GM12878 (cell line): ENCODE results near the gene SURF6. TPM values are rescaled to one million over a fixed set of nuclear protein-coding genes. Genes with fewer than 3 reads are reported as not detected.

Source experiments
- ATAC-seq: fragments of 200-7000 bp; cut with Tn5 transposase; 3 replicates; pipeline ENCODE4 v1.9.1; 2020; ENCODE audit warnings: mild to moderate bottlenecking, moderate library complexity
- BruUV-seq: library from RNA; stranded (reverse); fragments of 400-500 nt; replicated peaks from 2 replicates; lab custom pipeline; 2021; lab: Mats Ljungman, UMichigan
- CTCF ChIA-PET: fragments of 300-600 bp; sonication (Branson Sonifier 250); formaldehyde crosslinking; extraction: SDS; loops from one replicate; lab custom pipeline; 2021; ENCODE audit warnings: inconsistent platforms; lab: Yijun Ruan, JAX
- POLR2A ChIA-PET: fragments of 350-600 bp; formaldehyde crosslinking; extraction: SDS; loops from one replicate; lab custom pipeline; 2021; ENCODE audit warnings: inconsistent platforms; lab: Charles Lee
- RAD21 ChIA-PET: fragments of 300-600 bp; sonication (Branson Sonifier 250); formaldehyde crosslinking; loops from one replicate; lab custom pipeline; 2023; ENCODE audit warnings: antibody characterized with exemption; ENCODE audit not compliant: unreplicated experiment; lab: Charles Lee
- SMC1A ChIA-PET: fragments of 300-600 bp; sonication (Branson Sonifier 250); formaldehyde crosslinking; loops from one replicate; lab custom pipeline; 2023; ENCODE audit not compliant: unreplicated experiment, uncharacterized antibody; lab: Charles Lee
- DNase-seq: peaks from one replicate; pipeline ENCODE4 v3.0.0-alpha.2; 2011; ENCODE audit warnings: low read depth, low spot score
- FAIRE-seq: peaks from 3 replicates; lab custom pipeline; 2011; peaks lifted over from hg19 to GRCh38; lab: Jason Lieb, UNC
- H2AFZ ChIP-seq: 2 replicates; pipeline ENCODE4 v1.6.0; 2011; ENCODE audit warnings: low read depth, low read length, control low read depth; ENCODE audit not compliant: control insufficient read depth
- H3K27ac ChIP-seq: 2 replicates; pipeline ENCODE4 v1.5.1; 2011; ENCODE audit warnings: control low read depth; ENCODE audit not compliant: control insufficient read depth, insufficient read depth
- H3K27me3 ChIP-seq, 2 experiments: replicated peaks in 1 of 2; 2 replicates each; pipeline versions ENCODE4 v1.6.0 to v1.6.1; 2011; ENCODE audit warnings: low read length in 1 of 2; ENCODE audit not compliant: control insufficient read depth in 2 of 2, insufficient read depth in 2 of 2
- H3K36me3 ChIP-seq, 2 experiments: 2 replicates each; pipeline ENCODE4 v1.5.1; 2011; ENCODE audit warnings: low read length in 1 of 2; ENCODE audit not compliant: control insufficient read depth in 2 of 2, insufficient read depth in 2 of 2
- H3K4me1 ChIP-seq: 2 replicates; pipeline ENCODE4 v1.6.1; 2011; ENCODE audit warnings: mild to moderate bottlenecking, low read length, moderate library complexity, mixed read lengths; ENCODE audit not compliant: control insufficient read depth, insufficient read depth
- H3K4me2 ChIP-seq: 2 replicates; pipeline ENCODE4 v1.6.0; 2011; ENCODE audit warnings: control low read depth; ENCODE audit not compliant: control insufficient read depth, insufficient read depth
- H3K4me3 ChIP-seq: fragments of 200-600 bp; sonication (generic); 2 replicates; pipeline ENCODE4 v1.5.1; 2016
- H3K79me2 ChIP-seq: 2 replicates; pipeline ENCODE4 v1.6.0; 2011; ENCODE audit warnings: low read length; ENCODE audit not compliant: control insufficient read depth, insufficient read depth
- H3K9ac ChIP-seq: 2 replicates; pipeline ENCODE4 v1.8.0; 2011; ENCODE audit warnings: low read length, control low read depth, mixed read lengths; ENCODE audit not compliant: control insufficient read depth, insufficient read depth
- H3K9me3 ChIP-seq: replicated peaks from 3 replicates; pipeline ENCODE4 v1.5.1; 2011; ENCODE audit warnings: mild to moderate bottlenecking, low read length; ENCODE audit not compliant: control insufficient read depth, insufficient read depth
- H4K20me1 ChIP-seq: 2 replicates; pipeline ENCODE4 v1.6.0; 2011; ENCODE audit not compliant: control insufficient read depth, insufficient read depth
- GATAD2B ChIP-seq: fragments of 450-650 bp; conservative IDR thresholded peaks from 2 replicates; pipeline ENCODE4 v1.6.1; 2017; ENCODE audit warnings: low read depth, mild to moderate bottlenecking, moderate library complexity
- MEF2A ChIP-seq: IDR thresholded peaks from 2 replicates; pipeline ENCODE4 v1.6.1; 2011; ENCODE audit warnings: low read depth, mild to moderate bottlenecking, low read length, moderate library complexity; ENCODE audit not compliant: insufficient read depth
- PAX5 ChIP-seq: IDR thresholded peaks from 2 replicates; pipeline ENCODE4 v1.6.1; 2011; ENCODE audit warnings: low read depth, low read length, borderline replicate concordance
- PBX3 ChIP-seq: IDR thresholded peaks from 2 replicates; pipeline ENCODE4 v1.6.1; 2011; ENCODE audit warnings: mild to moderate bottlenecking, low read depth, low read length, moderate library complexity; ENCODE audit not compliant: insufficient replicate concordance
- SMAD5 ChIP-seq: IDR thresholded peaks from 2 replicates; pipeline ENCODE4 v1.6.1; 2016; ENCODE audit warnings: antibody characterized with exemption, low read depth
- SP1 ChIP-seq: IDR thresholded peaks from one replicate; pipeline ENCODE4 v1.6.1; 2011; ENCODE audit warnings: low read depth, low read length
- ZNF207 ChIP-seq: fragments of 450-650 bp; IDR thresholded peaks from 2 replicates; pipeline ENCODE4 v1.6.1; 2014; ENCODE audit warnings: antibody characterized with exemption, mild to moderate bottlenecking, borderline replicate concordance
- WGBS: methylation state at CpG from one replicate; pipeline ENCODE4 v1.1.6; 2016; ENCODE audit warnings: low lambda C conversion rate; ENCODE audit not compliant: insufficient replicate concordance, insufficient coverage; ENCODE audit errors: missing lambda C conversion rate; 5-methylcytosine and 5-hydroxymethylcytosine counted together
- in situ Hi-C: fragments of 300-500 bp; cut with MboI; formaldehyde crosslinking; loops from 9 replicates; pipeline ENCODE4 v1.14.3; 2018; ENCODE audit warnings: mixed read lengths
- intact Hi-C: fragments of 100-400 bp; cut with micrococcal nuclease; formaldehyde crosslinking; loops from one replicate; pipeline ENCODE4 v1.14.2; 2022; ENCODE audit not compliant: unreplicated experiment
- polyA plus RNA-seq, 11 experiments: library from polyadenylated mRNA; depleted of rRNA in 4 of 11; unstranded in 6 of 11; stranded (reverse) in 5 of 11; fragments of >200 nt; fragmentation: Nextera tagmentation in 4 of 11; fragmentation: Illumina TruSeq in 1 of 11; extraction: Ambion mirVana in 4 of 11; extraction: Trizol in 1 of 11; gene quantifications; 1 replicate in 1 of 11; 2 replicates in 10 of 11; pipeline versions ENCODE4 v1.2.1 to v1.2.3, GENCODE V29; 2011 to 2016; ENCODE audit warnings: inconsistent platforms in 2 of 11, missing spikeins in 2 of 11, low read depth in 1 of 11
- total RNA-seq, 4 experiments: library from RNA; depleted of rRNA in 3 of 4; stranded (reverse); fragments of >200 nt in 3 of 4; fragmentation: Illumina TruSeq in 1 of 4; extraction: Trizol in 1 of 4; gene quantifications; 2 replicates each; pipeline versions ENCODE4 v1.2.1 to v1.2.3, GENCODE V29; 2013 to 2021
- TF ChIP-seq, protein P1 (sequence below): IDR thresholded peaks from 2 replicates; pipeline ENCODE4 v1.6.1; 2011; ENCODE audit warnings: borderline replicate concordance, low read depth, mild to moderate bottlenecking, moderate library complexity, low read length; ENCODE audit not compliant: insufficient read depth, poor library complexity, severe bottlenecking
- TF ChIP-seq, protein P2 (sequence below): IDR thresholded peaks from 2 replicates; pipeline ENCODE4 v1.6.1; 2012; ENCODE audit warnings: low read depth, low read length, improper control_type of control experiment

SURF6 gene
- total and polyA plus RNA-seq, 10 of the 15 experiments (the other 5 are each of a cell fraction or from before 2014, with no cell fraction given), result 2.2 to 27.2 (median 15.1) TPM

DNA sequence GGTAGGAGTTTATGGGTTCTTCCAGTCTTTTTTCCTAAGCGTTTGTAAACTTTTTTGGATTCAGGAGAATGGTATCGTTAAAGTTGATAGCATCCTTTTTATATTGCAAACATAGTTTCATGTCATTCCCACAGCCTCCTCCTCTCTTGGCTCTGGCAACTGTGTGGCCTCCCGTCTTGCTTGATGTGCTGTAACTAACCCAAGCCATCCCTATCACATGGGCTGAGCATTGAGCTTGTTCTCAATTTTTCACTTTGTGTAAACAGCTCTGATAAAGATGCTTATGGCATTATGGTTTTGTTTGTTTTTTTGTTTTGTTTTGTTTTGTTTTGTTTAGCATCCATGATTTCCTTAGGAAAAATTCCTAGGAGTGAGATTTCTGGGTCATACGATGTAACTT is 44.7 kb upstream of the SURF6 start (continued):
- TF ChIP-seq MEF2A (no peak), ZNF207 (no peak), PBX3 (no peak)
- TF ChIP-seq, protein P1, sequence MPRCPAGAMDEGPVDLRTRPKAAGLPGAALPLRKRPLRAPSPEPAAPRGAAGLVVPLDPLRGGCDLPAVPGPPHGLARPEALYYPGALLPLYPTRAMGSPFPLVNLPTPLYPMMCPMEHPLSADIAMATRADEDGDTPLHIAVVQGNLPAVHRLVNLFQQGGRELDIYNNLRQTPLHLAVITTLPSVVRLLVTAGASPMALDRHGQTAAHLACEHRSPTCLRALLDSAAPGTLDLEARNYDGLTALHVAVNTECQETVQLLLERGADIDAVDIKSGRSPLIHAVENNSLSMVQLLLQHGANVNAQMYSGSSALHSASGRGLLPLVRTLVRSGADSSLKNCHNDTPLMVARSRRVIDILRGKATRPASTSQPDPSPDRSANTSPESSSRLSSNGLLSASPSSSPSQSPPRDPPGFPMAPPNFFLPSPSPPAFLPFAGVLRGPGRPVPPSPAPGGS, result no peak
- TF ChIP-seq, all 136 proteins: peak for 0

- RAD21 ChIA-PET, result interaction anchor here (1.0 kb wide), 1 partner anchor 22 kb away, joined by 3 read pairs; no protein-coding TSS in a partner anchor
- no peaks in the 10 kb centered on the region for H3K27me3 ChIP-seq
- H3K9me3 ChIP-seq, result no peaks in the 10 kb centered on the region; the same call in 2 of the 3 replicates
- H3K4me2 ChIP-seq, result no peak overlapping the region
- no peak for TF ChIP-seq SMAD5
- TF ChIP-seq GATAD2B, result no peak
- TF ChIP-seq PAX5, result no peak
- TF ChIP-seq, protein P2, sequence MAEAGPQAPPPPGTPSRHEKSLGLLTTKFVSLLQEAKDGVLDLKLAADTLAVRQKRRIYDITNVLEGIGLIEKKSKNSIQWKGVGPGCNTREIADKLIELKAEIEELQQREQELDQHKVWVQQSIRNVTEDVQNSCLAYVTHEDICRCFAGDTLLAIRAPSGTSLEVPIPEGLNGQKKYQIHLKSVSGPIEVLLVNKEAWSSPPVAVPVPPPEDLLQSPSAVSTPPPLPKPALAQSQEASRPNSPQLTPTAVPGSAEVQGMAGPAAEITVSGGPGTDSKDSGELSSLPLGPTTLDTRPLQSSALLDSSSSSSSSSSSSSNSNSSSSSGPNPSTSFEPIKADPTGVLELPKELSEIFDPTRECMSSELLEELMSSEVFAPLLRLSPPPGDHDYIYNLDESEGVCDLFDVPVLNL, result no peak
- no peak for TF ChIP-seq SP1
- TF ChIP-seq, all 136 proteins: peak for 0
- FAIRE-seq (no peak), DNase-seq (no peak), ATAC-seq (no peak)
- no peak overlapping the region for H3K4me3 ChIP-seq
- H3K4me1 ChIP-seq, result no peaks in the 10 kb centered on the region
- ChIA-PET POLR2A (interaction anchor here (1.0 kb wide), 1 partner anchor 37 kb away, joined by 3 read pairs; no protein-coding TSS in a partner anchor), SMC1A (no interaction called here), CTCF (interaction anchor here (0.9 to 1.4 kb wide), 2 partner anchors 26 to 107 kb away, joined by 3 to 4 read pairs; no protein-coding TSS in a partner anchor)
- no peaks in the 10 kb centered on the region for H4K20me1 ChIP-seq
- H2AFZ ChIP-seq, result no peak overlapping the region
- no peak overlapping the region for H3K27ac ChIP-seq
- WGBS, result 77% methylated on average over 14 of the region's 14 CpGs
- no TSS peak for BruUV-seq
- H3K79me2 ChIP-seq, result peaks cover 15% of the 10 kb centered on the region
- no peak overlapping the region for H3K9ac ChIP-seq
- no peaks in the 10 kb centered on the region for H3K36me3 ChIP-seq
- intact Hi-C loops (loop anchor here (5.0 kb wide), 1 partner anchor 38 kb away; the partner anchor contains the start of gene REXO4), in situ Hi-C loops (no loop called here)
These were observed 43.4 kb upstream of the SURF6 start for GRCh38 chr9:133379153-133380086.
